Activated naive CD4-positive, alpha-beta T cell treated with anti-CD3 and anti-CD28 coated beads, Interleukin-2, amount 10 ng/mL, durations not matched to agents 7 days and 5 days (primary cell): Measurements from ENCODE around the gene TPST2.
A peak's percentile ranks its signal among the peaks of the same experiment; 100 is the strongest.
"Not testable (repeated sequence)": the region's sequence is repeated elsewhere in the genome, so short reads cannot be mapped to it uniquely, and the experiment has no call there.

Experiments
- CTCF ChIA-PET: fragments of 350-600 bp; sonication (Branson Sonifier 250); formaldehyde crosslinking; loops from one replicate; lab custom pipeline; 2021; ENCODE audit warnings: antibody characterized with exemption; lab: Charles Lee
- DNase-seq: peaks from one replicate; pipeline ENCODE4 v3.0.0-alpha.2; 2020
- H3K27ac Mint-ChIP-seq: one replicate; pipeline ENCODE4 v1.8.0; 2021; ENCODE audit warnings: mild to moderate bottlenecking, moderate library complexity, mixed read lengths
- H3K27me3 Mint-ChIP-seq: one replicate; pipeline ENCODE4 v1.8.0; 2021; ENCODE audit warnings: mild to moderate bottlenecking, mixed read lengths
- H3K36me3 Mint-ChIP-seq: one replicate; pipeline ENCODE4 v1.8.0; 2021; ENCODE audit warnings: mixed read lengths
- H3K4me1 Mint-ChIP-seq: one replicate; pipeline ENCODE4 v1.8.0; 2021; ENCODE audit warnings: mixed read lengths
- H3K4me3 Mint-ChIP-seq: one replicate; pipeline ENCODE4 v1.8.0; 2021; ENCODE audit warnings: mild to moderate bottlenecking, moderate library complexity, mixed read lengths
- H3K9me3 Mint-ChIP-seq: one replicate; pipeline ENCODE4 v1.8.0; 2021; ENCODE audit warnings: mixed read lengths

Gene TPST2

DNA sequence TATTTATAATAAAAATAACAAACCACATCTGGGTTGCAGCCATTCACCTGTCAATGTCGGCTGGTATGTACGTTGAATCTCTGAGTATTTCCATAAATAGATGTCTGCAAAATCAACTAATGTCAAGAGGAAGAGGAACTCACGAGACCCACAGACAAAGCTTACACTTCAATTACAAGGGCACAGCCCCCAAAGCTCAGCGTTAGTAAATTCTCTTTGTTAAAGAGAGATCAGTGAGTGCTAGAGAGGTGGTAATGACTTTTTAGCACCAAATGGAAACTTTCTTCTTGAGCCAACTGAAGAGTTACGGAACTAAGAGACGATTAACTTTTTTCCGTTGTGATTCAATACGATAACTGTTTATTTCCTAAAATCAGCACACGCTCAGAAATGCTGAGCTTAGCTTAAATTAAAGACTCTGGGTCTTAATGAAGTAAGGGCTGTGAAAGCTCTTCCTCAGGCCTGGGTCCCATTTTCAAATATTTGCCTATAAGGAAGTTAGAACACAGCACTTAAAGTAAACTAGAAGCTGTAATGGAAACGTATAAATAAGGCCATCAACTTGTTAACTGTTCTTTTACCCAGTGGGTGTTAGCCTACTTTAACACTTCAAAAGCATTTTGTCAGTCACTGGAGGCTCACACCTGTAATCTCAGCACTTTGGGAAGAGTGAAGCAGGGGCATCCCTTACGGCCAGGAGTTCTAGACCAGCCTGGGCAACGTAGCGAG, 54.9 kb downstream of the TPST2 start:
- Mint-ChIP-seq H3K4me3 (no peak overlapping the region), H3K4me1 (peaks cover 4% of the 10 kb centered on the region), H3K36me3 (peaks cover 39% of the 10 kb centered on the region), H3K27ac (no peak overlapping the region), H3K27me3 (no peaks in the 10 kb centered on the region), H3K9me3 (no peaks in the 10 kb centered on the region)
- DNase-seq: no peak
- CTCF ChIA-PET: no interaction called here

DNA sequence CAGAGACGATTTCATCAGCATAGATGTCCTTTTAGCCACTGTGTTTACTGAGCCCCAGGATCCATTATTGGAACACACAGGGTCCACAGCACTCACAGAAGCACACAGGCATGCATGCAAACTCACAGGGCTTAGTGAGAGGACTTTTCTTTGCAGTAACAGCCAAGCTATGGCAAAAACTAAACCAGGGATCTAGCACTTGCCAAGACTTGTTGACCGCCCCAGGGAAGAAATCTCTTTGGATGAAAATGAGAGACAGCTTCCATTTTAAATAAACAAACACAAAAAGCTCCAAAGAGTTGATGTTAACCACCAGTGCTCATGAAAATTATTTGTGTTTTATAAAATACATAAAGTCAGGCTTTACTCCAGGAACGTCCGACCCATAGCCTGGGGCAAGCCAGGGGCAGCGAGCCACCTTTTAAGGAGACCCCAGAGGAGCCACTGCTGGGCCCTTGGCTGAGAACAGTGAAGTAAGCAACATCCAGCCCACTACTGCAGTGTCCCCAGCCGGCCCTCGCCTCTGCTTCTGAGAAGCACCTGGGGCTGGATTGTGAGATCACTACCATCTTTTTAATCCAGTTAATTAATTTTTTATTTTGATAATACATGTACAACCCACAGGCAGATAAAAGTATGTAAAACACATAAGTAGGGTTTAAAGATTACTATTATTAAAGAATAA, 55.6 kb downstream of the TPST2 start:
- Mint-ChIP-seq H3K9me3 (no peaks in the 10 kb centered on the region), H3K27ac (no peak overlapping the region), H3K27me3 (no peaks in the 10 kb centered on the region), H3K4me3 (no peak overlapping the region), H3K4me1 (peaks cover 4% of the 10 kb centered on the region), H3K36me3 (peaks cover 39% of the 10 kb centered on the region)
- CTCF ChIA-PET: no interaction called here
- DNase-seq: no peak

DNA sequence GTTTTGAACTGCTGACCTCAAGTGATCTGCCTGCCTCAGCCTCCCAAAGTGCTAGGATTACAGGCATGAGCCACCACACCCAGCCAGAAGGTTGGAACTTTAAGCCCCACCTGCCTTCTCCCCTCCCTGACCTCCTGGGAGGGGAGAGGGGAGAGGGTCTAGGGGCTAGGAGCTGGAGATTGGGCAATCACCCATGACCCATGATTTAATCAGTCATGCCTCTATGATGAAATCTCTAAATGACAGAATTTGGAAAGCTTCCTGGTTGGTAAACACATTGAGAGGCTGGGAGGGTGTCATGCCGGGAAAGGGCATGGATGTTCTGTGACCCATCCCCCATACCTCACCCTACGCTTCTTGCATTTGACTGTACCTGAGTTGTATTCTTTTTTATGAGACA, 60.6 kb downstream of the TPST2 start:
- peaks cover 44% of the 10 kb centered on the region for H3K36me3 Mint-ChIP-seq
- no peak overlapping the region for H3K27ac Mint-ChIP-seq
- no peaks in the 10 kb centered on the region for H3K27me3 Mint-ChIP-seq
- H3K4me3 Mint-ChIP-seq: no peak overlapping the region
- peaks cover 2% of the 10 kb centered on the region for H3K4me1 Mint-ChIP-seq
- no peaks in the 10 kb centered on the region for H3K9me3 Mint-ChIP-seq
- DNase-seq: no peak
- CTCF ChIA-PET: no interaction called here

DNA sequence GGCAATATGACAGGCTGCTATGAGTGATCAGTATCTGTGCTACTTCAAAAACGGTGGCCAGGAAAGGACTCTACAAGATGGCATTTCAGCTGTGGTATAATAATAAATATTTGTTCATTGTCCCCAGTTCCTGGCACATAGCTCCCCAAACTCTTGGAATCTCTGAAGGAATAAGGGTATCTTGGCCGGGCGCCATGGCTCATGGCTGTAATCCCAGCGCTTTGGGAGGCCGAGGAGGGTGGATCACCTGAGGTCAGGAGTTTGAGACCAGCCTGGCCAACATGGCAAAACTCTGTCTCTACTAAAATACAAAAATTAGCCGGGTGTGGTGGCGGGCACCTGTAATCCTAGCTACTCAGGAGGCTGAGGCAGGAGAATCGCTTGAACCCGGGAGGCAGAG, 61.4 kb downstream of the TPST2 start:
- H3K27ac Mint-ChIP-seq, H3K27me3 Mint-ChIP-seq, H3K4me1 Mint-ChIP-seq, CTCF ChIA-PET, H3K9me3 Mint-ChIP-seq, DNase-seq, H3K4me3 Mint-ChIP-seq: not testable (repeated sequence)
- H3K36me3 Mint-ChIP-seq: peaks cover 42% of the 10 kb centered on the region

DNA sequence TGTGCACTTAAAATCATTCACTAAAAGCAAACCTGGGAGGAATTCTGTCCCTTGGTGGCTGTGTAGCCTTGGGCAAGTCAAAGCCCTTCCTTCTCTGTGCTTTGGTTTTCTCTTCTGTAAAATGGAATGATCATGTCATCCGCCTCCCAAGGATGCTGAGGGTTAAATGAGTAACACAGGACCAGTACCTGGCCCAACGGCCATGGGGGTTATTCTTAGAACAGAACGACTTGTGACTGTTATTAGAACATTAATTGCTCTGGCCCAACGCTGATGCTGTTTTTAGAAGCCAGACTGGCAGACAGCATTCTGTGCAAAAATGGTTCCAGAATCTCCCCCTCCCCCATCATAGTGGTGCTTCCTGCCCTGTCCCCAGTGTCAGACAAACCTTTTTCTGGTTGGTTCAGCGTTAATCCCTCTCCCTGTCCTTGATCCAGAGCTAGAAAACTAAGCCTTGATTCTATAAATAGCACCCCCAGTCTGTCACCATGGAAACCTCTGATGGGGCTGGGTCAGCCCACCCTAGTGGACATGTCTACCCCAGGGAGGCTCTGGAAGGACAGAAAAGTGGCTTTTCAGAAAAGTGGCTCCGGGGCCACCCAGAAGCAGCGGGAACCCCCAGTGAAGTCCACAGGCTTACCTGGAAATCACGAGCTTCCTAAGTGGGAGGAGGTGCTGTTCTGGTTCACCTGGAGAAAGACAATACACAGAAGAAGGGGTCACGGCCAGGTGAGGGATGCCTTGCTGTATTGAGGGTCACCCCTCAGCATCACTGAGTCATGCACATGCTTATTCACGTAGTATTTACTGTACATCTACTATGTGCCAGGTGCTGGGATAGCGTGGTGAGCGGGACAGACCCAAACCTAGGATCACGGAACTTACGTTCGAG, 62.1 kb downstream of the TPST2 start:
- DNase-seq: no peak
- CTCF ChIA-PET: no interaction called here
- no peak overlapping the region for H3K4me3 Mint-ChIP-seq
- H3K4me1 Mint-ChIP-seq: peaks cover 1% of the 10 kb centered on the region
- no peaks in the 10 kb centered on the region for H3K27me3 Mint-ChIP-seq
- H3K9me3 Mint-ChIP-seq: no peaks in the 10 kb centered on the region
- peaks cover 41% of the 10 kb centered on the region for H3K36me3 Mint-ChIP-seq
- H3K27ac Mint-ChIP-seq: no peak overlapping the region

DNA sequence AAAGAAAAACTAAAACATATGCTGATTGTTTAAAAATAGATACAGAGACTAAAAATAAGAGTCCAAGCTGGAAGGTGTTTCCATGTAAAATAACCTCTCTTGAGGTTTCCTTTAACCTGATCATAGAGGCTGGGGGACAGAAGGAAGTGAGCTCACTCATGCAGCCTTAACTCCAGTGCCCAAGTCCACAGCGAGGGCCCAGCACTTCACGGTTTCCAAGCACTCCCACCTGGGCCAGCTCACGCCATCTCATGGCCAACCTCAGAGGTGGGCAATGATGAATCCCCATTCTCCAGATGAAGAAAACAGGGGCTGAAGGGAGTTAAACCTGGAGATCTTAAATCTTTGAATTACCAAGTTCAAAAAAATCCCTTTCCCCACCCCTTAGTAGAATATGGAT, 62.8 kb downstream of the TPST2 start:
- no peaks in the 10 kb centered on the region for H3K4me1 Mint-ChIP-seq
- no peak for DNase-seq
- CTCF ChIA-PET: no interaction called here
- H3K36me3 Mint-ChIP-seq: peaks cover 35% of the 10 kb centered on the region
- no peaks in the 10 kb centered on the region for H3K27me3 Mint-ChIP-seq
- H3K27ac Mint-ChIP-seq: no peak overlapping the region
- H3K9me3 Mint-ChIP-seq: no peaks in the 10 kb centered on the region
- H3K4me3 Mint-ChIP-seq: no peak overlapping the region

DNA sequence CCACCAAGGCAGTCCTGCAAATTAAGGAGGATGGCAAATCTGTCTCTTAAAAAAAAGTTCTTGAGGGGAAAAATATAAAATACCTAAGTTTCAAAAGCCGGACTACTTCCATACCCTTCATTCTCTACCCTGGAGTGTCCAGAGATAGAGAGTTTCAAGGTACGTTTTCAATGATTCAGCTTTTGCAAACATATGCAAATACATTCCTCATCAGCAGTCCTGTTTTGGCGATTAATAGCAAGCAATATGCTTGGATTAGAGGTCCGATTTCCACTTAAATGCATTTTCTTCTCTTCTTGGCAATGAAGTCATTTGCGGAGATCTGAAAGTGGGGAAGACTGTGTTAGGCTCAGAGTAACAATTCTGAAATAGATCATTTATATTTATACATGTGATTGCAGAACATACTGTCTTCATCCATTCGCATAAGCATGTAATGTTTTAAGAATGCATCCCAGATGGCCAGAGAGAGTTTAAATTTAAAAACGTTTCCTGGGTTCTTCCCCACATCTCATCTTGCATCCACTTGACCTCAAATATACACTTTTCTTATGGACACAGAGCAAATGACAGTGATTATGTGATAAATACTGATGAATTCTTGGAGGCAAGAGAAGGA, 63.9 kb downstream of the TPST2 start:
- H3K27me3 Mint-ChIP-seq: no peaks in the 10 kb centered on the region

DNA sequence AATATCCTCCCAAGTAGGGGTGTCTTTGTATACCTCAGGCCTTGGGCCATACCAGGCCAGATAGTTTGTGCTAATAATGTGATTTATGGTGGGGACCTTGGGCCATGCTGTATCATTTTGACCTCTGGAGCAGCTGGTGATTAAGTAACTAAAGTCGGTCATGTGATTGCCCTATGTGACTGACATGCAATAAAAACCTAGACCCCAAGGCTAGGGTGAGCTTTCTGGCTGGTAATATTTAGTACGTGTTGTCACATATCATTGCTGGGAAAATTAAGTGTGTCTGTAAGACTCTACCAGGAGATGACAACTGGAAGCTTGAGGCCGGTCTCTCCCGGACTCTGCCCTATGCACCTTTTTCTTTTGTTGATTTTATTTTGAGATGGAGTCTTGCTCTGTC, 65.1 kb downstream of the TPST2 start:
- DNase-seq: no peak
- H3K4me1 Mint-ChIP-seq: no peaks in the 10 kb centered on the region
- no peaks in the 10 kb centered on the region for H3K9me3 Mint-ChIP-seq
- H3K27ac Mint-ChIP-seq: no peak overlapping the region
- CTCF ChIA-PET: no interaction called here
- H3K4me3 Mint-ChIP-seq: no peak overlapping the region
- H3K27me3 Mint-ChIP-seq: no peaks in the 10 kb centered on the region
- H3K36me3 Mint-ChIP-seq: peaks cover 22% of the 10 kb centered on the region

More for the DNA sequence above, 63.9 kb downstream of the TPST2 start:
- no peak for DNase-seq
- H3K27ac Mint-ChIP-seq: no peak overlapping the region
- H3K4me3 Mint-ChIP-seq: no peak overlapping the region
- H3K36me3 Mint-ChIP-seq: peaks cover 28% of the 10 kb centered on the region
- H3K9me3 Mint-ChIP-seq: no peaks in the 10 kb centered on the region
- CTCF ChIA-PET: no interaction called here
- H3K4me1 Mint-ChIP-seq: no peaks in the 10 kb centered on the region

DNA sequence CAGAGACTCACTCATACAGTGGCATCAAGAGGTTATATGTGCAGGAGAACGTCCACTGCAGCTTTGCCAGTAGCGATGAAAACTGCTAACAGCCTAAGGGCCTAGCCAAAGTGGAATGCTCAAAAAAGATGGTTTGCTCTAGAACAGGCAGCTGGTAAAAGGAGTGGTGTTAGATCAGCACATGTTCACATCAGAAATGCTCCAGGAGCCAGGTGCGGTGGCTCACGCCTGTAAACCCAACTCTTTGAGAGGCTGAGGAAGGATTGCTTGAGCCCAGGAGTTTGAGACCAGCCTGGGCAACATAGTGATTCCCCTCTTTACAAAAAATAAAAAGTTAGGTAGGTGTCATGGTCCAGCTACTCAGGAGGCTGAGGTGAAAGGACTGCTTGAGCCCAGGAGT, 67.3 kb downstream of the TPST2 start:
- no peaks in the 10 kb centered on the region for H3K27me3 Mint-ChIP-seq
- H3K36me3 Mint-ChIP-seq: peaks cover 18% of the 10 kb centered on the region
- H3K4me3 Mint-ChIP-seq: no peak overlapping the region
- H3K9me3 Mint-ChIP-seq: no peaks in the 10 kb centered on the region
- H3K4me1 Mint-ChIP-seq: no peaks in the 10 kb centered on the region
- no peak for DNase-seq
- CTCF ChIA-PET: no interaction called here
- H3K27ac Mint-ChIP-seq: no peak overlapping the region

DNA sequence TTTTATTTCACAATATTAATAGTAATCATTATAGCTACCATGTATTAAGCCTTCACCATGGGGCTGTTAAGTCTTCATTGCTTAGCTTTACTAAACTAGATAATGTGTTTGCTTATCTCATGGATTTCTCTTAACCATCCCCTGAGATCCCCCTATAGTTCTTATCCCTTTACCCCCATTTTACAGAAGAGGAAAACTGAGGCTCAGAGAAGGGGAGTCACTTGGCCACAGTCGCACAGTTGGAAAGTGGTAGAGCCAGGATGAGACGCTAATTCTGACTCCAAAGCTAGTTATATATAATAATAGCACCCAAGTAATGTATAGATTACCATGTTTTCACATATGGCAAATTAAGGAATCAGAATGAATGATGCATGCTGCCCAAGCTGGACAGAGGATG, 67.9 kb downstream of the TPST2 start:
- CTCF ChIA-PET: no interaction called here
- H3K4me1 Mint-ChIP-seq: no peaks in the 10 kb centered on the region
- H3K36me3 Mint-ChIP-seq: peaks cover 15% of the 10 kb centered on the region
- H3K27ac Mint-ChIP-seq: no peak overlapping the region
- DNase-seq: no peak
- no peaks in the 10 kb centered on the region for H3K9me3 Mint-ChIP-seq
- H3K4me3 Mint-ChIP-seq: no peak overlapping the region
- no peaks in the 10 kb centered on the region for H3K27me3 Mint-ChIP-seq

DNA sequence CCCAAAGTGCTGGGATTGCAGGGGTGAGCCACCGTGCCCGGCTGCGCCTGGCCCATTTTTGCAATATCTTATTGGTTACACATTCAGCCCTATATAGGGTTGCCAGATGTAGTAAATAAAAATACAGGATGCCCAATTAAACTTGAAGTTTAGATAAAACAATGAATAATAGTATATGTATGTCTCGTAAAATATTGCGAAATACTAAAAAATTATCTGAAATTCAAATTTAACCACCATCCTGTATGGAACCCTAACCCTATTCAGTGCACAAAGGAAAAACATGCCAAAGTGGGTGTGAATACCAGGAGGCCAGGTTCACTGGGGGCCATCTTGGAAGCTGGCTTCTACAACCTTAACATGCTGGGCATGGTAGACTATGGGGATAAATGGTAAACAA, 72.5 kb downstream of the TPST2 start:
- Mint-ChIP-seq H3K4me1 (peaks cover 18% of the 10 kb centered on the region), H3K27me3 (no peaks in the 10 kb centered on the region), H3K27ac (peak overlapping the region; percentile 7), H3K4me3 (no peak overlapping the region), H3K36me3 (peaks cover 2% of the 10 kb centered on the region), H3K9me3 (no peaks in the 10 kb centered on the region)
- CTCF ChIA-PET: interaction anchor here (1.2 to 2.0 kb wide), 2 partner anchors 13 to 14 kb away, joined by 4 to 5 read pairs; no protein-coding TSS in a partner anchor
- DNase-seq: no peak

DNA sequence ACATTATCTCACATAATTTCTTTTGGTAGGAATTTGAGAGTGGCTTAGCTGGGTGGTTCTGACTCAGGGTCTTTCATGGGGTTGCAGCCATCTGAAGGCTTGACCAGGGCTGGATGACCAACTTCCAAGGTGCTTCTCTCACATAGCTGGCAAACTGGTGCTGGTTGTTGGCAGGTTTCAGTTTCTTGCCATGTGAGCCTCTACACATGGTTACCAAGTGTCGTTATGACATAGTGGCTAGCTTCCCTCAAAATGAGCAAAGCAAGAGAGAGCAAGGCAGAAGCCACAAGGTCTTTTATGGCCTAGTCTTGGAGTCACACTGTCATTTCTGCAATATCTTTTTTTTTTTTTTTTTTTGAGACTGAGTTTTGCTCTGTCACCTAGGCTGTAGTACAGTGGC, 73.4 kb downstream of the TPST2 start:
- no peak overlapping the region for H3K27ac Mint-ChIP-seq
- no peaks in the 10 kb centered on the region for H3K27me3 Mint-ChIP-seq
- H3K9me3 Mint-ChIP-seq: no peaks in the 10 kb centered on the region
- no peak for DNase-seq
- H3K4me3 Mint-ChIP-seq: no peak overlapping the region
- CTCF ChIA-PET: interaction anchor here (1.1 to 2.0 kb wide), 2 partner anchors 13 to 15 kb away, joined by 4 to 5 read pairs; no protein-coding TSS in a partner anchor
- peaks cover 27% of the 10 kb centered on the region for H3K4me1 Mint-ChIP-seq
- H3K36me3 Mint-ChIP-seq: peaks cover 4% of the 10 kb centered on the region

DNA sequence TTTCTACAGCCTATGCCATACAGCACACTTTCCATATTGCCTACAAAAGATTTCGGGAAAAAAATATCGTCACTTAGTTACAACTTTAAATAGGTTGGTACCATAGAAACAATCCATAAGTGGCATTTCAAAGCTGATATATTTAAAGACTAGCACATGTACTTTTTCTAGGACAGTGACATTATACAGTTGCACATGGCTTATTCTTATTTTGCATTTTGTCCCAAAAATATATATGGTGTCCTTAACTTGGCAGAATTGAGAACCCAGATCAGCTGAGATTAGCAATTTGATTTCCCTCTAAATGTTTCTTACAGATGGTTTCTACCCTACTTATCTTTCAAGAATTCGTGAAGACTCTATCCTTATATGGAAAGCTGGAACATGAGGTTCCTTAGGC, 74.0 kb downstream of the TPST2 start:
- CTCF ChIA-PET: interaction anchor here (1.1 to 2.0 kb wide), 2 partner anchors 13 to 14 kb away, joined by 4 to 5 read pairs; no protein-coding TSS in a partner anchor
- Mint-ChIP-seq H3K27ac (no peak overlapping the region), H3K4me3 (no peak overlapping the region)

More for the DNA sequence above, 74.0 kb downstream of the TPST2 start:
- no peak for DNase-seq
- no peaks in the 10 kb centered on the region for H3K9me3 Mint-ChIP-seq
- H3K27me3 Mint-ChIP-seq: no peaks in the 10 kb centered on the region
- peaks cover 5% of the 10 kb centered on the region for H3K36me3 Mint-ChIP-seq
- H3K4me1 Mint-ChIP-seq: peaks cover 33% of the 10 kb centered on the region
